A549 (cell line): ENCODE data around the gene DOLPP1.

Experiments
- CHD2 ChIP-seq: fragments of 150-350 bp; IDR thresholded peaks from 2 replicates; pipeline ENCODE4 v1.6.1; 2014; ENCODE audit warnings: low read length; ENCODE audit not compliant: partially characterized antibody
- ESRRA ChIP-seq: fragments of 150-350 bp; IDR thresholded peaks from 2 replicates; pipeline ENCODE4 v1.6.1; 2014; ENCODE audit warnings: mild to moderate bottlenecking, low read length, borderline replicate concordance
- FOSL2 ChIP-seq, 2 experiments: fragments of 450-650 bp in 1 of 2; fragments of >200 bp in 1 of 2; sonication (Bioruptor Twin) in 1 of 2; formaldehyde crosslinking; IDR thresholded peaks; 2 replicates each; pipeline versions ENCODE4 v1.5.0 to v1.6.1; 2016 to 2020; ENCODE audit warnings: mild to moderate bottlenecking in 1 of 2, moderate library complexity in 1 of 2
- MAFK ChIP-seq: fragments of 450-650 bp; IDR thresholded peaks from 2 replicates; pipeline ENCODE4 v1.6.1; 2014; ENCODE audit not compliant: partially characterized antibody
- MAX ChIP-seq: IDR thresholded peaks from 2 replicates; pipeline ENCODE4 v1.6.1; 2012
- POLR2AphosphoS2 ChIP-seq: conservative IDR thresholded peaks from 2 replicates; pipeline ENCODE4 v1.6.1; 2012; ENCODE audit warnings: low read length, improper control_type of control experiment, inconsistent platforms
- RAD21 ChIP-seq, 2 experiments: fragments of >200 bp in 1 of 2; sonication (Bioruptor Twin) in 1 of 2; formaldehyde crosslinking in 1 of 2; IDR thresholded peaks in 1 of 2; conservative IDR thresholded peaks in 1 of 2; 2 replicates in 1 of 2; 3 replicates in 1 of 2; pipeline ENCODE4 v1.6.1; 2012 to 2018; ENCODE audit warnings: inconsistent platforms in 1 of 2
- ZFP36 ChIP-seq: fragments of 450-650 bp; IDR thresholded peaks from 2 replicates; pipeline ENCODE4 v1.6.1; 2014; ENCODE audit warnings: borderline replicate concordance; ENCODE audit not compliant: partially characterized antibody
- TF ChIP-seq, protein P1 (sequence below): fragments of >200 bp; sonication (Bioruptor Twin); formaldehyde crosslinking; IDR thresholded peaks from 3 replicates; pipeline ENCODE4 v1.5.1; 2016
- TF ChIP-seq, protein P2 (sequence below): fragments of 200-600 bp; sonication (generic); IDR thresholded peaks from 2 replicates; pipeline ENCODE4 v1.6.1; 2016; ENCODE audit warnings: antibody characterized with exemption, mild to moderate bottlenecking, moderate library complexity

DNA sequence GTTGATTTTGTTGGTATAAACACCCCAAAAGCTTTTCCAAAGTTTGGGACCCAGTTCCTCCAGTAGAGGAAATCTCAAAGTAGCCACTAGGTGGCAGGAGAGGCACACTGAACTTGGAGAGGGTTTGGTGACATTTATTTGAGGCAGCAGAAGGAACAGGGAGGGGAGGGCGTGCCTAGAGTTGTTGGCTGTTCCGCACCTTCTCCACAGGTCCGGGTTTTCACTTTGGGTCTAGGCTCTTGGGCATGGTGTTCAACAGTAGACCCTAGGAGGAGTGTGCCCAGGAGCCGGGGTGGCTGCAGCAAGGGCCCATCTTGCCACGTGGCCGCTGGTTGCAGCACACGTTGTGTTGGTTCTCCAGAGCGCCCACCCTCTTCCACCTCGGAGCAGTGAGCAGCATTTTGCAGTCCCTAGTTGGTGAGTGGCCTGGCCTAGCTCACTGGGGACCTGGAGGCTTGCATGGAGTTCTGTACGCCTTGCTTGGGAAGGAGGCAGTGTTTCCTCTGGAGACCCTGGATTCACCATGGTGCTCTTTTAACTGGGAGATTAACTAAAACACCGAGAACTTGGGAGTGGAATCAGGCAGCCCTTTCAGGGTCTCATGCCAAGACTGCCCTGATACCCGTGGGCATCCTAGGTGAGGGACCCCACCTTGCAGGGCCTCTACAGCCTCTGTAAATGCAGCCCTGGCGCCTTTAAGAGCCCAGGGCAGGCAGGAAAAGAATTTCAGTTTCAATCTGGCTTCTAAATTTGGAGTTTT is 58.5 kb downstream of the DOLPP1 start:
- TF ChIP-seq, protein P1, sequence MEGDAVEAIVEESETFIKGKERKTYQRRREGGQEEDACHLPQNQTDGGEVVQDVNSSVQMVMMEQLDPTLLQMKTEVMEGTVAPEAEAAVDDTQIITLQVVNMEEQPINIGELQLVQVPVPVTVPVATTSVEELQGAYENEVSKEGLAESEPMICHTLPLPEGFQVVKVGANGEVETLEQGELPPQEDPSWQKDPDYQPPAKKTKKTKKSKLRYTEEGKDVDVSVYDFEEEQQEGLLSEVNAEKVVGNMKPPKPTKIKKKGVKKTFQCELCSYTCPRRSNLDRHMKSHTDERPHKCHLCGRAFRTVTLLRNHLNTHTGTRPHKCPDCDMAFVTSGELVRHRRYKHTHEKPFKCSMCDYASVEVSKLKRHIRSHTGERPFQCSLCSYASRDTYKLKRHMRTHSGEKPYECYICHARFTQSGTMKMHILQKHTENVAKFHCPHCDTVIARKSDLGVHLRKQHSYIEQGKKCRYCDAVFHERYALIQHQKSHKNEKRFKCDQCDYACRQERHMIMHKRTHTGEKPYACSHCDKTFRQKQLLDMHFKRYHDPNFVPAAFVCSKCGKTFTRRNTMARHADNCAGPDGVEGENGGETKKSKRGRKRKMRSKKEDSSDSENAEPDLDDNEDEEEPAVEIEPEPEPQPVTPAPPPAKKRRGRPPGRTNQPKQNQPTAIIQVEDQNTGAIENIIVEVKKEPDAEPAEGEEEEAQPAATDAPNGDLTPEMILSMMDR, result peak; percentile 95
- no peak for TF ChIP-seq FOSL2 (IDR thresholded peaks at IDR 0.05)
- no peak for TF ChIP-seq FOSL2 (CRISPR knock-in tag; IDR thresholded peaks at IDR 0.05)
- no peak for TF ChIP-seq CHD2
- no peak for TF ChIP-seq ZFP36
- TF ChIP-seq MAX, result peak; percentile 95
- TF ChIP-seq ESRRA, result no peak
- peak; percentile 97 for TF ChIP-seq RAD21 (conservative IDR thresholded peaks at IDR 0.05 in 1 of 2, IDR thresholded peaks at IDR 0.05 in 1 of 2)
- TF ChIP-seq, protein P2, sequence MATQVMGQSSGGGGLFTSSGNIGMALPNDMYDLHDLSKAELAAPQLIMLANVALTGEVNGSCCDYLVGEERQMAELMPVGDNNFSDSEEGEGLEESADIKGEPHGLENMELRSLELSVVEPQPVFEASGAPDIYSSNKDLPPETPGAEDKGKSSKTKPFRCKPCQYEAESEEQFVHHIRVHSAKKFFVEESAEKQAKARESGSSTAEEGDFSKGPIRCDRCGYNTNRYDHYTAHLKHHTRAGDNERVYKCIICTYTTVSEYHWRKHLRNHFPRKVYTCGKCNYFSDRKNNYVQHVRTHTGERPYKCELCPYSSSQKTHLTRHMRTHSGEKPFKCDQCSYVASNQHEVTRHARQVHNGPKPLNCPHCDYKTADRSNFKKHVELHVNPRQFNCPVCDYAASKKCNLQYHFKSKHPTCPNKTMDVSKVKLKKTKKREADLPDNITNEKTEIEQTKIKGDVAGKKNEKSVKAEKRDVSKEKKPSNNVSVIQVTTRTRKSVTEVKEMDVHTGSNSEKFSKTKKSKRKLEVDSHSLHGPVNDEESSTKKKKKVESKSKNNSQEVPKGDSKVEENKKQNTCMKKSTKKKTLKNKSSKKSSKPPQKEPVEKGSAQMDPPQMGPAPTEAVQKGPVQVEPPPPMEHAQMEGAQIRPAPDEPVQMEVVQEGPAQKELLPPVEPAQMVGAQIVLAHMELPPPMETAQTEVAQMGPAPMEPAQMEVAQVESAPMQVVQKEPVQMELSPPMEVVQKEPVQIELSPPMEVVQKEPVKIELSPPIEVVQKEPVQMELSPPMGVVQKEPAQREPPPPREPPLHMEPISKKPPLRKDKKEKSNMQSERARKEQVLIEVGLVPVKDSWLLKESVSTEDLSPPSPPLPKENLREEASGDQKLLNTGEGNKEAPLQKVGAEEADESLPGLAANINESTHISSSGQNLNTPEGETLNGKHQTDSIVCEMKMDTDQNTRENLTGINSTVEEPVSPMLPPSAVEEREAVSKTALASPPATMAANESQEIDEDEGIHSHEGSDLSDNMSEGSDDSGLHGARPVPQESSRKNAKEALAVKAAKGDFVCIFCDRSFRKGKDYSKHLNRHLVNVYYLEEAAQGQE, result no peak
- TF ChIP-seq MAFK, result no peak
- no peak for TF ChIP-seq POLR2AphosphoS2
